Epithelial cell of prostate (primary cell): ENCODE data around the gene CASTOR2.
"Not testable (repeated sequence)": the region's sequence is repeated elsewhere in the genome, so short reads cannot be mapped to it uniquely, and the experiment has no call there.

Source experiments
- DNase-seq: peaks from one replicate; pipeline ENCODE4 v3.0.0-alpha.2; 2011; ENCODE audit warnings: low read depth, low spot score
- H3K27ac ChIP-seq: fragments of 450-650 bp; 2 replicates; pipeline ENCODE4 v1.5.1; 2017; ENCODE audit warnings: mild to moderate bottlenecking

CASTOR2 gene

DNA sequence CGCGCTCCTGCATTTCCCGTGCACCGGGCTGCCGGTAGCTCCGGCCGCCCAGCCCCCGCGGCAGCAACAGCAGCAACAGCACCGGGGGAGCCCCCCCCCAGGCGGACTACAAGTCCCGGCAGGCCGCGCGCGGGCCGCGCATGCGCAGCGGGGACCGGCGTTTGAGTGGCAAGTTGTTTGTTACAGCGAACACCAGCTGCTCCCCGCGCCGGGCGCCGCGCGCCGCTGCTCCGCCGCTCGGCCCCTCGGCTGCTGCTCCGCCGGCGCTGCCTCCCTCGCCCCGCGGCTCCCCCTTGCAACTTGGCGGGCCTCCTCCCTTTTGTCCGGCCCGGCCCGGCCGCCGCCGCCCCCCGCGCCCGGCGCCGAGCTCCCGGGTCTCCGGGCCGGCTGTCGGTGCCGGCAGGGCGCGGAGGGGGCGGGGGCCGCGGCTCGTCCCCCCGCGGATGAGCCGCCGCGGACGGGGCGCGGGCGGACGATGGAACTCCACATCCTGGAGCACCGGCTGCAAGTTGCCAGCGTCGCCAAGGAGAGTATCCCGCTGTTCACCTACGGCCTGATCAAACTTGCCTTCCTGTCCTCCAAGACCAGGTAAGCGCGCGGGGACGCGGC, at the start of gene CASTOR2:
Gene CASTOR2, plus strand, starts transcription at position 195 of the 609 bp plus-strand sequence. Its CDS starts 281 bp downstream, at position 476.
- not testable (repeated sequence) for DNase-seq, H3K27ac ChIP-seq

GRCh38 chr7:74922321-74922890, 42.1 kb upstream of the CASTOR2 start:
- not testable (repeated sequence) for H3K27ac ChIP-seq, DNase-seq

DNA sequence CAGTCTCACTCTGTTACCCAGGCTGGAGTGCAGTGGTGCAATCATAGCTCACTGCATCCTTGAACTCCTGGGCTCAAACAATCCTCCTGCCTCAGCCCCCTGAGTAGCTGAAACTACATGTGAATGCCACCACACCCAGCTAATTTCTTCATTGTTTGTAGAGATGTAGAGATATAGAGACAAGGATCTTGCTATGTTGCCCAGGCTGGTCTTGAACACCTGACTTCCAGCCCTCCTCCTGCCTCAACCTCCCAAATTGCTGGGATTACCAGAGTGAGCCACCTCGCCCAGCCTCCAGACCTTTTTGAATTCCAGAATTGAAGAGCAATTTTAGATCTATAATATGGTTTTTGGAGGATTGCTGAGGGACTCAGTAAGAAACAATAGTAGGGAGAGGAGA, 40.9 kb upstream of the CASTOR2 start:
- not testable (repeated sequence) for DNase-seq, H3K27ac ChIP-seq

- H3K27ac ChIP-seq, DNase-seq: not testable (repeated sequence)
Measured at GRCh38 chr7:74926968-74927367, 37.5 kb upstream of the CASTOR2 start.

- H3K27ac ChIP-seq, DNase-seq: not testable (repeated sequence)
Measured at GRCh38 chr7:74931563-74932328, 32.8 kb upstream of the CASTOR2 start.

GRCh38 chr7:74939429-74939828, 25.1 kb upstream of the CASTOR2 start:
- H3K27ac ChIP-seq, DNase-seq: not testable (repeated sequence)

GRCh38 chr7:74941302-74942069, 23.0 kb upstream of the CASTOR2 start:
- DNase-seq, H3K27ac ChIP-seq: not testable (repeated sequence)

DNA sequence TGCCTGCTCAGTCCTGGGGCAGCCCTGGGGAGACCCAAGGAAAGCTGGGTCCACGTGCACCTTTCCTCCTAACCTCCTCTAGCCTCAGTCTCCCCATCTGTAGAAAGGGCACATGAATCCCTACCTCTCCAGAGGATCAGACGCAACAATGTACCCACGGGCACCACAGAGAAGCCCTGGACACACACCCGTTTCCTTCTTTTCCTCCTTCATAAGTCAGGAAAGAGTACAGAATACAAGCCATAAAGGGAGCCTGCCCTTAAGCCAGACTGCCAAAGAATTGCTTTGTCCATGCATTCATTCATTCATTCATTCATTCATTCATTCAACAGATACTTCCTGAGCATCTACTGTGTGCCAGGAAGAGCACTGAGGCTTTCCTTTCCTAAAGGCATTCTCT, 20.6 kb upstream of the CASTOR2 start:
- H3K27ac ChIP-seq, DNase-seq: not testable (repeated sequence)

DNA sequence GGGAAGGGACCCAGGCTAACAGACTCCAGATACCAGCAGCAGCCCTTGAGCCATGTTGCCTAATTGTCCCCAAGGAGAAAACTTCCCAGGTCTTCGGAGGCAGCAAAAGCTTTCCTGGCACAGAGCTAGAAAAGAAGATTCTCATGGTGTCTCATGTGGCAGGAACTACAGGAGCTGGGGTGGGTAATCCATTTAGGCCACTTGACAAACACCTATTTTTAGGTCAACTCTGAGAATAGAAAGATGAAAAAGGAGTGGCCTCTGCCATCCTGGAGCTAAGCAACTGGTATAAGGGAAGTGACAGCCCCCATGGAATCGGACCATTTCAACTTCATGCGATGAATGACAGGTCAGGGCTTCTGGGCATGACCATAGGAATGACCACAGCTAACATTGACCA, 16.8 kb upstream of the CASTOR2 start:
- not testable (repeated sequence) for H3K27ac ChIP-seq, DNase-seq

- DNase-seq, H3K27ac ChIP-seq: not testable (repeated sequence)
Measured at GRCh38 chr7:74953774-74954173, 10.7 kb upstream of the CASTOR2 start.

GRCh38 chr7:74958328-74958727, 6.2 kb upstream of the CASTOR2 start:
- not testable (repeated sequence) for DNase-seq, H3K27ac ChIP-seq

- not testable (repeated sequence) for DNase-seq, H3K27ac ChIP-seq
Measured at GRCh38 chr7:74963704-74964510, 598 bp upstream of the CASTOR2 start.

GRCh38 chr7:74966208-74966854, 1.8 kb downstream of the CASTOR2 start:
- not testable (repeated sequence) for H3K27ac ChIP-seq, DNase-seq

- DNase-seq, H3K27ac ChIP-seq: not testable (repeated sequence)
Measured at GRCh38 chr7:74966909-74967308, 2.4 kb downstream of the CASTOR2 start.

- not testable (repeated sequence) for DNase-seq, H3K27ac ChIP-seq
Measured at GRCh38 chr7:74971431-74971830, 6.9 kb downstream of the CASTOR2 start.

GRCh38 chr7:74972377-74972776, 7.9 kb downstream of the CASTOR2 start:
- DNase-seq, H3K27ac ChIP-seq: not testable (repeated sequence)

DNA sequence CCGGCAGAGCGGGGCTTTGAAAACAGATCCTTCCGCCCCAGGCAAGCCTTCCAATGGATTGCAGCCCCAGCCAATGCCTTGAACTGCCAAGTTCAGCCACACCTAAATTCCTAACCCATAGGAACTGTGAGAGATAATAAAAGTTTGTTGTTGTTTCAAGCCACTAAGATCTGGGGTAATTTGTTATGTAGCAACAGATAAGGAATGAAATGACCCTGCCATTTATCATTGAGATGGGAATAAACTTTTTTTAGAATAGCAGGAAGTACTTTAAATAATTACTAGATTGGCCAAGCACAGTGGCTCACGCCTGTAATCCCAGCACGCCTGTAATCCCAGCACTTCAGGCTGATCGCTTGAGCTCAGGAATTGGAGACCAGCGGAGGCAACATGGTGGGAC, 11.5 kb downstream of the CASTOR2 start:
- H3K27ac ChIP-seq, DNase-seq: not testable (repeated sequence)

DNA sequence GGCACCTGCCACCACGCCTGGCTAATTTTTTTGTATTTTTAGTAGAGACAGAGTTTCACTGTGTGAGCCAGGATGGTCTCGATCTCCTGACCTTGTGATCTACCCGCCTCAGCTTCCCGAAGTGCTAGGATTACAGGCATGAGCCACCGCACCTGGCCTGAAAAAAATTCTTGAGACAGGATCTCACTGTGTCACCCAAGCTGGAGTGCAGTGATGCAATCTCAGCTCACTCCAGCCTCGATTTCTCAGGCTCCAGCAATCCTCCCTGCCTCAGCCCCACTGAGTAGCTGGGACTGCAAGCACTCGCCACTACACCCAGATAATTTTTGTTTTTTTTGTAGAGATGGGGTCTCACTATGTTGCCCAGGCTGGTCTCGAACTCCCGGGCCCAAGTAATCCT, 13.0 kb downstream of the CASTOR2 start:
- DNase-seq, H3K27ac ChIP-seq: not testable (repeated sequence)

DNA sequence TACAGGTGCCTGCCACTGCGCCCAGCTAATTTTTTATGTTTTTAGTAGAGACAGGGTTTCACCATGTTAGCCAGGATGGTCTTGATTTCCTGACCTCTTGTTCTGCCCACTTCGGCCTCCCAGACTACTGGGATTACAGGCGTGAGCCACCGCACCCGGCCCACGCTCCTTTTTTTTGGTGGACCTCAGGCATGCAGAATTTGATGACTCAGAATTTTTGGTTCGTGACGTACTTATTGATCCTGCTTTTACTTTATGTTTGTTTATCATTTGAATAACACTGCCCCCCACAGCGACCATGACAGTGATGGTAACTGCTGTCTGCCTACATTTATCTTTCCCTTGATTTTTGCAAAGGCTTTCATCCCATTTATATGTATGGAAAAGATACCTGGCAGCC, 23.9 kb downstream of the CASTOR2 start:
- H3K27ac ChIP-seq, DNase-seq: not testable (repeated sequence)
